HL-60/S4 treated with phorbol 12-myristate 13-acetate at 8.2 ng/mL for 4 days and 3 days (cell line): ENCODE data around the gene GRID2.

Source experiments
- in situ Hi-C: fragments of 300-500 bp; cut with MboI; formaldehyde crosslinking; loops from 2 replicates; pipeline ENCODE4 v1.15.0; 2022; ENCODE audit warnings: low sequenced_read_pairs

Gene GRID2

GRCh38 chr4:93179044-93179443 lies 875.3 kb downstream of the GRID2 start:
- in situ Hi-C loops: no loop called here

DNA sequence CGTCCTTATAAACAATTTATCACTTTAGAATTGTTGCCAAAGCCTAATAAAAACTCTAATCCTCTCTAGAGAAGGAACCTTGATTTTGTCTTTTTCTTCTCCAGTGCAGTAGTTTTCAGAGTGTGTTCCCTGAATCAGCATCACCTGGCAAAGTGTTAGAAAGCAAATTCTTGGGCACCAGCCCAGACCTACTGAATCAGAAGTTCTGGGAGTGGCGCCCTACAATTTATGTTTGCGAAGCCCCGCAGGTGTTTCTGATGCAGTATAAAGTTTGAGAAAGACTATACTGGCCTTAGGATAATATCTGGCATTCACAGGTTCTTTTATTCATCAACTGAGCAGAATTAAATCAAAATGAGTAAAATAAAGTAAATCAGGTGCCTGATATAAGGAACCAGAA lies 879.0 kb downstream of the GRID2 start:
- in situ Hi-C loops: no loop called here

GRCh38 chr4:93183576-93183975 lies 879.8 kb downstream of the GRID2 start:
- in situ Hi-C loops: no loop called here

GRCh38 chr4:93184053-93184452 lies 880.3 kb downstream of the GRID2 start:
- in situ Hi-C loops: no loop called here

- in situ Hi-C loops: no loop called here
Measured at GRCh38 chr4:93186846-93187245, 883.1 kb downstream of the GRID2 start.

- in situ Hi-C loops: no loop called here
Measured at GRCh38 chr4:93187466-93187865, 883.7 kb downstream of the GRID2 start.

GRCh38 chr4:93187892-93188291 lies 884.1 kb downstream of the GRID2 start:
- in situ Hi-C loops: no loop called here

- in situ Hi-C loops: no loop called here
Measured at GRCh38 chr4:93199492-93199891, 895.7 kb downstream of the GRID2 start.

DNA sequence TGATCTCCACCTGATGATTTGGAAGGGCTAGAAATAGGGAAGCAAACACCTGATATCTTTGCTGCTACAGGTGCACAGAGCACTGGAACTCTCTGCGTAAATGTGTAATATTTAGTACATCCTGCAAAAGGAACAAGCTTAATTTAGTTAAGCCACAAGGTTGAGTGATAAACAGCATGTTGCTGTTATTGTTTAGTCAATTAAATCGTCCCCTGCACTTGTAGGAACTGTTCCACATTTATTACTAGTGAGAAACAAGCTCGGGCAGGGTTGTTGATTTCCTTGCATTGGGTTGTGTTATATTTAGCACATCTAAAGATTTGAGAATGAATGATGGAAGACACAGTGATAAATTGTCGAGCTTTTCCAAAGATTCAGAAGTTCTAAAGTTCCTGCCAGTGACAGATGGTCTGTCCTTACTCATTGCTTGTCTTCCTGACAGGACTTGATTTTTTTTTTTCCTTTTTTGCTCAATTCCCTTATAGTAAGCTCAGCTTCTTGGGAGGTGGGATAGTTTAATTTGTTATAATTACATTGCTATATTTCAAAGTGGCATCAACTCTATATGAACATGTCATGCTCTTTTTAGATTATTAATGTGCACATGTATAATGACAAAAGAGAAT lies 897.8 kb downstream of the GRID2 start:
- in situ Hi-C loops: no loop called here

- in situ Hi-C loops: no loop called here
Measured at GRCh38 chr4:93203708-93204107, 899.9 kb downstream of the GRID2 start.

- in situ Hi-C loops: no loop called here
Measured at GRCh38 chr4:93212250-93212649, 908.5 kb downstream of the GRID2 start.

DNA sequence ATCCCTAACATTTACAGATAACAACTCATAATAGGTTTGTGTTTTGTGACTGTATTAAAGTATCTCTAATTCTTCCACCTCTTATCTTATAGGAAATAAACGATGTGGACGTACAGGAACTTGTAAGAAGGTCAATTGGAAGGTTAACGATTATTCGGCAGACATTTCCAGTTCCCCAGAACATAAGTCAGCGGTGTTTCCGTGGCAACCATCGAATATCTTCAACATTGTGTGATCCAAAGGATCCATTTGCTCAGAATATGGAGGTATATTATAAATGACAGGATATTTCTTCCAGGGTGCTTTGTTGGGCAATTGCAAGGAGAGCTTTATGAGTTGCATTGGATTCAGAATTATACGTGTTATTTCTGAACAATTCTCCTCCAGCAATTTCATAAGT lies 912.9 kb downstream of the GRID2 start:
- in situ Hi-C loops: no loop called here

- in situ Hi-C loops: no loop called here
Measured at GRCh38 chr4:93217431-93217830, 913.7 kb downstream of the GRID2 start.

DNA sequence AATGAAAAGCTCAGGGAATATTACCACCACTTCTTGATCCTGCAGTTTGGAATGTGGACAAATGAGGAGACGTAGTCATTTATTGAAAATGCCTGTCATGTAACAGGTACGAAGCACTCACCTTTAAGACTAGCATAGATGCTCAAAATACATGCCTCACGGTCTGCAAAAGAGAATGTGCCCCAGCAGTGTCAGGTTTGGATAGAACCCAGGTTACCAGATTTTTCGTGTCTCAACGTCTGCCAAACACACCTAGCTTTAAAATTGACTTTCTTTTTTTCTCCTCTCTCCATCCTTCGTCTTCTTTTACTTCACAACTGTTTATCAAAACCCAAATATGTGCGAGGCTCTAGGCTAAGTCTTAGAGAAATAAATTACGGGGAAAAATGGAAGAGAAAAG lies 918.0 kb downstream of the GRID2 start:
- in situ Hi-C loops: no loop called here

DNA sequence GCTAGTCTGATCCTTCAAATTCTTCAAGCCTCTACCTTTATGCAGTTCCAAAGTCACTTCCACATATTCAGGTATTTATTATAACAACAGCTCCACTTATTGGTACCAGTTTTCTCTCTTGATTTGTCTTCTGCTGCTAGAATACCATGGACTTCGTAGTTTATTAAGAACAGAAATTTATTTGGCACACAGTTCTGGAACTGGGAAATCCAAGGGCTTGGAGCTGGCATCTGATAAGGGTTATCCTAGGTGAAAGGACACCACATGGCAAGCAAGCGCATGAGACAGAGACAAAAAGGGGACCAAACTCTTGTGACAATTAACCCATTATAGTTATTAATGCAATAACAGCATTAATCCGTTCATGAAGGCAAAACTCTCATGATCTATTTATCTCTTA lies 924.3 kb downstream of the GRID2 start:
- in situ Hi-C loops: no loop called here

- in situ Hi-C loops: no loop called here
Measured at GRCh38 chr4:93232883-93233282, 929.1 kb downstream of the GRID2 start.

- in situ Hi-C loops: no loop called here
Measured at GRCh38 chr4:93237521-93237920, 933.8 kb downstream of the GRID2 start.

DNA sequence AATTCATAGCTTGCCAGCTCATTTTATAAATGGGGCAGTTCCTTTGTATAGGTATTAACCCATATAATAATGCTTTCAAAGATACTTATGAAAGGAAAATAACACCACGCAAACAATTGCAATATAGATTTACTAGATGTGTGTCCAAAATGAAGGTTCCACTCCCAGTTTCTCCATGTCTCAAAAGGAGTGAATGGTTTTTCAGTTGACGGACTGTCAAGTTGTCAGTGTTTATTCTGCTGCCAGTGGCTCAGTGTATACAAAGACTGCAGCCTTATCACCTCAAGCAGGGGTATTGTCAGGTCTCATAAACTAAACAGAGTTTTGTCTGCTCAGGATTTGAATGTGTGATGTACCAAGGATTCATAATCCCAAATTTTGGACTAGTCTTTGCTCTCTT lies 939.5 kb downstream of the GRID2 start:
- in situ Hi-C loops: no loop called here

GRCh38 chr4:93261207-93261606 lies 957.4 kb downstream of the GRID2 start:
- in situ Hi-C loops: no loop called here

DNA sequence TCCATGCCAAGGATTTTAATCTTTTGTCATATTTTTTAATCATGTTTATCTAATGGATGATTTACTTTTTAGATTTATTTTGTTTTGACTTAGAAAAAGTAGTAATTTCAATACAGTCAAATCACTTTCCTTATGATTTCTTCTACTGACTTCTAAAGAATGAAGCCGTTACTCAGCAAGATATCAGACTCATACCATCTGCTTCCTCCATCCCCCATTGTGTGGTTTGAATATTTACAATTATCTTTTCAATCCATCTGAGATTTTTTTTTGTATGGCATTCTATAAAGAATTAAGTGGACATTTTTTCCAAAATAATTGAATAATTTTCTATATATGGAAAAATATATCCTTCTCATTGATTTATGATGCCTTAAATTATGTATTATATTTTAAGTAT lies 959.4 kb downstream of the GRID2 start:
- in situ Hi-C loops: no loop called here

DNA sequence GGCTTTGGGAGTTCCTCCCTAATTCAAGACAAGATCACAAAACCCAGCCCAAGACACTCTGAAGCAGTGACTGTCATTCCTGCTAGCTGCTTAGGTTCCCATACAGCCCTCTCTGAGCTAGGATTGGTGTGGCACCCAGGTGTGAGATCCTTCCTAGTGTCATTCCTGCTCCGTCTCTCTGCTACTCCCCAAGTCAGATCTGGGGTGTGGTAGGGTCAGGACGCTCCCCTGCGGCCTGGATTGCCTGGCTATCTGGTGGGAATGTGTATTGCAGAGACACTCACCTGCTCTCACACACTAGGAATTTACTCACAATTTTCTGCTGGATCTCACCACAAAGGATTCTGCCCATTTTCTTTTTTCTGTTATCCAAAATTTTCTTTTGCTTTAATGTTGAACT lies 964.0 kb downstream of the GRID2 start:
- in situ Hi-C loops: no loop called here

DNA sequence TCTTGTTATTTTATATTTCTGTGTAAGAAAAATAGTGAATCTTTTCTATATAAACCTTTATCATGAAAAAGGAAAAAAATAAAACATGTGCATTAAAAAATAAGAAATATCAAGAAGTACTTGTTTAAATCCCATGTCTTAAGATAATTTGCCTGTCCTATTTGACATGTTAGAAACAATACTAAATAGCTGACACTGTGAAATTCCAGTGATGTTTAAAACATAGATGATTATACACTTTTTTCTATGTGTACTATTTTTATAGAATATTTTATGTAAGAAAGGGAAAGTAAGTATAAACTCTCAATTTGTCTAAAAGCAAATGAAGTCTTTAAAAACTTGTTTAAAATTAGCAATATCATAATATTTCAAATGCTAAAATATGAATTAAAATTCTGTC lies 981.6 kb downstream of the GRID2 start:
- in situ Hi-C loops: no loop called here

DNA sequence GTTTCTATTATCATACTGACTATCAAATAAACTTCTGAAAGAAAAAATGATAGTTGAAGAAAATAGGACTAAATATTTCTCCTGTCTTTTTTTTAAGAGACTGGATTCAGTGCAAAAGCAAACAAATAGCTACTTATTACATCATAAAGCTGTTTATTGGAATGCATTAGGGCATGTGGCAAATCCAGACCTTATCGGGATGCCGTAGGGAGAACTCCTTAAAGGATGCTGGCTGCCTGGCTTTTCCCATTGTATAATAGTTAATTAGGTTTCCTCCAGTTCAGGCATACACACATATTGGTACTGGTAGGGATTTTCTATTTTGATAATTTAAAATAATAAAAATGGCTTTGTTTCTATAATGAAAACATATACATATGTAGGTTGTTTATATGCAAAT lies 985.5 kb downstream of the GRID2 start:
- in situ Hi-C loops: no loop called here
